ENCODE results near the gene ETS1.
A peak's percentile ranks its signal among the peaks of the same experiment; 100 is the strongest.

DNA sequence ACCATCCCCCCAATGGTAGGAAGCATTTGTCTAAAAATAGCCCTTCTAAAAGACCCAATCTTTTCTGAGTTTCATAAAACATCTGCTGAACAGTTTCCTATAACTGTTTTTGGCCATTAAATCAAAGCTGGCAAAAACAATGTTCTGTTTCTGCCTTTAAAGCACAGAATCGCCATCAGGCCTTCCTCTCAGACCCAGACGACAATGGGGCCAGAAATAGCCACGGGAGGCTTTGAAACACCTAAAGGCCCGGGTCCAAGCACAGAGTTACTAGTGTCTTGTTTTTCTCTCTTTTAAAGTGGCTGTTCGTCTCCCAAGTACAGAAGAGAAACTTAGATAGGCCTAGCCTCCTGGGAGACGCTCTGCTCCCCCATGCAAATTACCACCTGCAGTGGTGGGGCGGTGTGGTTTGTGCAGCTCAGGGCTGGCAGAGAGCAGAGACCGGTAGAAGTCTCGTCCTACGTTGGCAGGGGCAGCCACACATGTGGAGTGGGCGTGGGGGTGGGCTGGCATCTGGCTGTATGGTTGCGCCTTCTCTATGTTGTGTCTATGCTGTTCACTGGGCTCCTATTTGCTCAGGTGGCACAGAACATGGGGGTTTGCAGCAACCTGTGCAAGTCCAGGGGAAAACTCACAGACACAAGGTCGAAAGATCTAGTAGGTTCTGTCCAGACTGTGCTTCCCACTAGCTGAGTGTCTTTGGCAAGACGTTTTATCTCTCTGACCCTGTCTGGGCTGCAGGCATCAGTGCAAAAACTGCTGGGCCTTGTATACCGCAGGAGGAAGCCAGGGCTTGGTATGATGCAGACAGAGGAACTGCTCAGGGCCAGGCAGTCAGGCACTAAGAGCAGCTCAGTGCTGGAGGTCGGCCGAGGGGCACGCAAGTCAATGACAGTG, 23.6 kb upstream of the ETS1 start:
- TF ChIP-seq POLR2AphosphoS5 (IDR thresholded peaks at IDR 0.05) (peak in 1 of 3 donors; percentile 46), EP300 (IDR thresholded peaks at IDR 0.05; ENCODE audit: low read depth) (no peak), POLR2A (IDR thresholded peaks at IDR 0.05) (no peak)
- TF ChIP-seq, protein P1, sequence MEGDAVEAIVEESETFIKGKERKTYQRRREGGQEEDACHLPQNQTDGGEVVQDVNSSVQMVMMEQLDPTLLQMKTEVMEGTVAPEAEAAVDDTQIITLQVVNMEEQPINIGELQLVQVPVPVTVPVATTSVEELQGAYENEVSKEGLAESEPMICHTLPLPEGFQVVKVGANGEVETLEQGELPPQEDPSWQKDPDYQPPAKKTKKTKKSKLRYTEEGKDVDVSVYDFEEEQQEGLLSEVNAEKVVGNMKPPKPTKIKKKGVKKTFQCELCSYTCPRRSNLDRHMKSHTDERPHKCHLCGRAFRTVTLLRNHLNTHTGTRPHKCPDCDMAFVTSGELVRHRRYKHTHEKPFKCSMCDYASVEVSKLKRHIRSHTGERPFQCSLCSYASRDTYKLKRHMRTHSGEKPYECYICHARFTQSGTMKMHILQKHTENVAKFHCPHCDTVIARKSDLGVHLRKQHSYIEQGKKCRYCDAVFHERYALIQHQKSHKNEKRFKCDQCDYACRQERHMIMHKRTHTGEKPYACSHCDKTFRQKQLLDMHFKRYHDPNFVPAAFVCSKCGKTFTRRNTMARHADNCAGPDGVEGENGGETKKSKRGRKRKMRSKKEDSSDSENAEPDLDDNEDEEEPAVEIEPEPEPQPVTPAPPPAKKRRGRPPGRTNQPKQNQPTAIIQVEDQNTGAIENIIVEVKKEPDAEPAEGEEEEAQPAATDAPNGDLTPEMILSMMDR (IDR thresholded peaks at IDR 0.05): no peak

Measured in transverse colon (tissue), 4 donors.